HG02870 (cell line): Measurements from ENCODE around the gene AFF3.
"Not testable (repeated sequence)": the region's sequence is repeated elsewhere in the genome, so short reads cannot be mapped to it uniquely, and the experiment has no call there.

ENCODE experiments used
- ATAC-seq: cut with Tn5 transposase; IDR thresholded peaks from one replicate; pipeline ENCODE4 v1.9.1; 2021; ENCODE audit warnings: mild to moderate bottlenecking, moderate library complexity; ENCODE audit not compliant: unreplicated experiment

The AFF3 gene, protein sequence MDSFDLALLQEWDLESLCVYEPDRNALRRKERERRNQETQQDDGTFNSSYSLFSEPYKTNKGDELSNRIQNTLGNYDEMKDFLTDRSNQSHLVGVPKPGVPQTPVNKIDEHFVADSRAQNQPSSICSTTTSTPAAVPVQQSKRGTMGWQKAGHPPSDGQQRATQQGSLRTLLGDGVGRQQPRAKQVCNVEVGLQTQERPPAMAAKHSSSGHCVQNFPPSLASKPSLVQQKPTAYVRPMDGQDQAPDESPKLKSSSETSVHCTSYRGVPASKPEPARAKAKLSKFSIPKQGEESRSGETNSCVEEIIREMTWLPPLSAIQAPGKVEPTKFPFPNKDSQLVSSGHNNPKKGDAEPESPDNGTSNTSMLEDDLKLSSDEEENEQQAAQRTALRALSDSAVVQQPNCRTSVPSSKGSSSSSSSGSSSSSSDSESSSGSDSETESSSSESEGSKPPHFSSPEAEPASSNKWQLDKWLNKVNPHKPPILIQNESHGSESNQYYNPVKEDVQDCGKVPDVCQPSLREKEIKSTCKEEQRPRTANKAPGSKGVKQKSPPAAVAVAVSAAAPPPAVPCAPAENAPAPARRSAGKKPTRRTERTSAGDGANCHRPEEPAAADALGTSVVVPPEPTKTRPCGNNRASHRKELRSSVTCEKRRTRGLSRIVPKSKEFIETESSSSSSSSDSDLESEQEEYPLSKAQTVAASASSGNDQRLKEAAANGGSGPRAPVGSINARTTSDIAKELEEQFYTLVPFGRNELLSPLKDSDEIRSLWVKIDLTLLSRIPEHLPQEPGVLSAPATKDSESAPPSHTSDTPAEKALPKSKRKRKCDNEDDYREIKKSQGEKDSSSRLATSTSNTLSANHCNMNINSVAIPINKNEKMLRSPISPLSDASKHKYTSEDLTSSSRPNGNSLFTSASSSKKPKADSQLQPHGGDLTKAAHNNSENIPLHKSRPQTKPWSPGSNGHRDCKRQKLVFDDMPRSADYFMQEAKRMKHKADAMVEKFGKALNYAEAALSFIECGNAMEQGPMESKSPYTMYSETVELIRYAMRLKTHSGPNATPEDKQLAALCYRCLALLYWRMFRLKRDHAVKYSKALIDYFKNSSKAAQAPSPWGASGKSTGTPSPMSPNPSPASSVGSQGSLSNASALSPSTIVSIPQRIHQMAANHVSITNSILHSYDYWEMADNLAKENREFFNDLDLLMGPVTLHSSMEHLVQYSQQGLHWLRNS (N-terminal part only)

DNA sequence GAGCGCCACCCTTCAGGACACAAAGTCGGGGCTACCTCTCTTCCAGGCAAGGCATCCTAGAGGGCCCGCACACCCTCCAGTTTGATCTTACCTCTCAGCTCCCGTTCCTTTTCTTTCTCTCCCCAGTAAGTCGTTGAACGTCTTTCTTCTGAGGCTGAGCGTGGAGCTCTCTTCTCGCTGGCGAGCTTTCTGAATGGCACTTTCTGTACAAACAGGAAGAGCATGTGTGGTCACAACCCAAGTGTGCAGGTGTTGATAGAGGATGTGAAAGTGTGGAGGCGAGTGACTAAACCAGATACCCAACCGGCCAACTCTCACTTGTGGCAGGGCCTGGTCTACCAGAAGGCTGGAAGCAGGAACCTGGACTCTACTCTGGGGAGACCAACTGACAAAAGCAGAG is at the start of gene AFF3:
Gene AFF3, minus strand, starts transcription at position 198 of the 400 bp plus-strand sequence. CDS start 38,136 bp downstream, outside the sequence.
- peak; percentile 95 for ATAC-seq

DNA sequence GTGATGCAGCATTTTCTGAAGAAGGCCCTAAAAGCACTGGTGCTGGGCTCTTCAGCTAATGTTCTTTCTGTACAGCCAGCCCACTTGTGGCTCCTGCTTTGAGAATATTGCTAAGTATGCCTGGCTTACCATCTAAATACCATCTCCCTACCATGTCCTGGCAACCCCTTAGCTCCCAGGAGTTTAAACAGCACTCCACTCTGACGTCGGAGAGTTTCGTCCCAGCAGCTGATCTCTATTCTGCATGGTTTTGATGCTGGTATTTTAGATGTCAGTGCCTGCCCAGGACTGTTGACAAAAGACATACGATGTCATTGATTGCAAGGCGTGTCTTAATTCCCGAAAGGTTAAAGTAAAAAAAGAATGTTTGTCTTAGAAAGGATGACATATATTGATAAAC is 47.0 kb upstream of the AFF3 start:
- no peak for ATAC-seq

DNA sequence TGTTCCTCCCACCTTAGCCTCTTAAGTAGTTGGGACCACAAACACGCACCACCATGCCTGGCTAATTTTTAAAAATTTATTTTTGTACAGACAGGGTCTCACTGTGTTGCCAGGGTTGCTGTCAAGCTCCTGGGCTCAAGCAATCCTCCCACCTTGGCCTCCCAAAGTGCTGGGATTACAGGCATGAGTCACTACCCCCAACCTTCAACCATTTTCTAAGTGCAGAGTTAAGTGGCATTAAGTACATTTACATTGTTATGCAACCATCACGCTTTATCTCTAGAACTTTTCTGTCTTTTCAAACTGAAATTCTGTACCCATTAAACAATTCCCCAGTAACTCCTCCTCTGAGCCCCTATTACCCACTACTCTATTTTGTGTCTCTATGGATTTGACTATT is 45.9 kb upstream of the AFF3 start:
- ATAC-seq = no peak

DNA sequence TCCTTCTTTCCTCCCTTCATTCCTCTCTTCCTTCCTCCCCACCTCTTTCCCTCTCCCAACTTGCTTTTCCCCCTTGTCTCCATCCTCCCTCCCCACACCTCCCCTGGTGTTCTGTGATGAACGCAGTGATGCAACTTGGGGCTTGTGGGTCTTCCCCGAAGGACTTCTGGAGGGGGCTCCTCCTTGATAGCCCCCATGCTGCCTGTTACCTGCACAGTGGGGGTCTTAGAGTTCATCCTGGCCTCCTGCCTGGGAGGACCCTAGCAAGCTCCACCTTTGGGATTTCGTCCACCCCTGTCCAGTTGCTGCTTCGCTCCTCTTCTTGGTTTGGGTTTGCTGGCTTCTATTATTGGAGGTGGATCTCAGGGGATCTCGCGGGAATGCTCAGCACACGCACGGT is 43.7 kb upstream of the AFF3 start:
- ATAC-seq = no peak

DNA sequence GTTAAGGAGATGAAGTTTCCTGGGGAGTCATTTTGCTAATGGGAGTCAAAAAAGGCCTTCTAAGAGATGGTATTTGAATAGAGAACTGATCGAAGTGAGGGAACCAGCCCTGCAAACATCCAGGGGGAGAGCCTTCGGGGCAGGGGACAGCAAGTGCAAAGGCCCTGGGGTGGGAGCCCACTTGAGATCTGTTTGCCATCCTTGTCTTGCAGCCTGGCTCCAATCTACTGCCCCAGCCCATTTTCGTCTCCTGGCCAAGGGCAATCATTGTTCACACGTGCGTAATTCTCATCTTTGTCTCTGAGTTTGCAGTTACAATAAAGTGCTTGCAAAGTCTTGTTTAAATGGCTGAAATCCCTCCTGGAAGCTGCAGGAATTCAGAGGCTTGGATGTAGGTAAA is 43.1 kb upstream of the AFF3 start:
- ATAC-seq = no peak

DNA sequence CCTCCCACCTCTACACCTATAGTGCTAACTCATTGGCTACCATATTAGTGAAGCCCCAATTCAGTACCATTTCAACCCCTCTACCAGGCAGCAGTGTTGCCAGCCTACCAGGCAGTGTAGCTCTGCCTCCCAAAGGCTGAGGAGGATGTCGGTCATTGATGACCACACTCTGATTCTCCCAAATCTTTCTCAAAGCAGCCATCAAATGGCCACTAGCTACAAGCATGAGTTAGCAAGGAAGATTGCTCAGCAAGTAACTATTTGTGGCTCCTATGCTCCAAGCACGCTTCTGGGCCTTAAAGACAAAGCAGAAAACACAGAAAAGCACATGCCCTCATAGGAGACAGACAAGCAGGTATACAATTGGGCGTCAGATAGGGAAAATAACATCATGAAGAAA is 42.7 kb upstream of the AFF3 start:
- ATAC-seq = no peak

DNA sequence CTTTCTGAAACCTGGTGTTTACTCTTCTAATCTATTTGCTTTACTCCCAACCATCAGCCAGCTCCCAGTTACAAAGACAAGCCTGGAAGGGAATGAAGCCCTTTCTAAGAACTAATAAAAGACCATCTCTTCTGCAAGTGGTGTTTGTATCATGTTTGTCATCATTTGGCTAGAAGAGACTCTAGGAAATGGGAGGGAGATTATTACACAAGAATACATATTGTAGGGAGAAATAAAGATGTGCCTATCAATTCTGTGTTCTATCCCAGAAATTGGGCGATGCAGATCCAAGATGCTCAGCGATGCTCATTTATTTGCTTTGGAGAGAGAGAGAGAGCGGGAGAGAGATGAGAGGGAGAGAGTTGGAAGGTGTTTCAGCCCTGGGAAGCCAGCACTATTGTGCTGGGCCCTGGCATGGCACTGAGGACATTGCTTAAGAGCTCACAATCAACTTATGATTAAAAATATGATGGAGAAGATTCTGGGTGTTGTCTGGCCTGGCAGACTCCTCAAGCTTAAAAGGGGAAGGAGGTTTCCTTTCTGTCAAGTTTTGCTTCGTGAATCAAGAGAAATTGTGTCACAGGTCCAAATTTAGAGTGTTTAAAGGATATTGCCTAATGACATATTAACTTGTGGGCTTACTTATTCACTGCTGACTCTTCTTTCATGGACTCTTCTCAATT is 41.8 kb upstream of the AFF3 start:
- ATAC-seq = no peak

DNA sequence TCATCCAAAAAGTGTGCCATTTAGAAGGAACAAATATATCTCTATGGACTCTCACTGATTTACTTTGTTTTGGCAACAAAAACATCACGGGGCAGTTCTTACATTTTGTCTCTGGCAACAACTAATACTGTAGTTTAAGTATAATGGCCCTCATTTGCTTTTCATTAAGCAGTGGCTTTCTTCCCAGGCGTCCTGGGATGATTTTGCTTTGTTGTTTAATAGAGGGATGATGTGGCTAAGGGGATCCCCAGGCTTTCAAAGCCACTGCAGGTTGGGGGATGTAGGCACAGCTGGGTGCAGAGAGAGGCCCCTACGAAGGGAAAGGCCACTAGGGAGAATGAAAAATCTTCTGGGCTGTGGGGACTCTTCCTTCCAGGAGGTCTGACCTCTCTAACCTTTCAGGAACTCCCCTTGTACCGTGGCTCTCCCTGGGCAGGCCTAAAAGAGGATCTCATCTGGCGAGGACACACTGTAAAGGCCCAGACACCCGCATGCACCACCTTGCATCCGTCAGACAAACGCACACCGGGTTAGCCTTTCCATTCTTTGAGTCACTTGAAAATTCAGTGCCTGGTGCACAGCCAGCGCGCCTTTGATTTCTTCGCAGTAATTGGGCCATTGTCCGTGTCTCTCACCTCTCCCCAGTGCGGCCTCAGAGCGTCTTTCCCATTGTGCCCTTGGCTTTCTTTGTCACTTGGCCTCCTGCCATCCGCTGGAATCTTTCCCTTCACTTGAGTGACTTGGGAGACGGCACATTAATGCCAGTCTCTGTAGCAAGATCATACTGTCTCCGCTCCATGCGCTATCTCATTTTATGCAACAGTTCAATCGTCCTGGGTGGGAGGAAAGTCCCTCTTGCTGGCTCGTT is 40.3 kb upstream of the AFF3 start:
- ATAC-seq = no peak

DNA sequence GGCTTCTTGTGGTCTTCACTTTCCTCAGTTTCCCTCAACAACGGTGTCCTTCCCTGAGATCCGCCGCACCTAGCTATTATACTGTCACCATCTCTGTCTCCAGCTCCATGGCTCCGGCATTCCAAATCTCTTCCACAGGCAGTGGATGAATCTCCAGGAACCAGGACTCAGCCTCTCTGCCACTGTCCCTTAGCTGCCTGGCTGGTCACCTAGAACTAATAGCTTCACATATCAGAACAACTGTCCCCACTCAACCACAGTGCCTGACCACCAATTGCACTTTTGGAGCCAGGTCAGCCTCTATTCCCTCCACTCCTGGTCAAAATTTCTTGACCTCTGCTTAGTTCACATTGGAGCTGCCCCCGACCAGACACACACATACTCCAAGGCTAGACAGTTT is 38.1 kb upstream of the AFF3 start:
- ATAC-seq = no peak

DNA sequence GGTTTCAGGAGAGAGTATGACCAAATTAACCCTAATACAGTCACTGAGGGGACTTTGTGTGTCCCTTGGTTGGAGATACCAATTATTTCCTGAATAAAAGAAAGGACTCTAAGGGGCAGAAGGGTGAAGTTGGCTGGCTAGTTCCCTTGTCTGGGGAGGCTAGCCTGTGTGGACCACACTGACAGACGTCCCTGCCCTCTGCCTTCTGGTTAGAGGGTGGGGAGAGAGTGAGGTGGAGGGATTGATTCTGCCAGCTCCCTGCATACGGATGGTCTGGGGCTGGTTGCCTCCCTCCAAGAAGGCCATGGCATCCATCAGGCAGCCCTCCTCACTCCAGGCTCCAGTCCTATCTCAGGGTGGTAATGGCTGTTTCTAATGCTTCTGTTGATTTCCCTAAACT is 37.4 kb upstream of the AFF3 start:
- ATAC-seq = no peak

DNA sequence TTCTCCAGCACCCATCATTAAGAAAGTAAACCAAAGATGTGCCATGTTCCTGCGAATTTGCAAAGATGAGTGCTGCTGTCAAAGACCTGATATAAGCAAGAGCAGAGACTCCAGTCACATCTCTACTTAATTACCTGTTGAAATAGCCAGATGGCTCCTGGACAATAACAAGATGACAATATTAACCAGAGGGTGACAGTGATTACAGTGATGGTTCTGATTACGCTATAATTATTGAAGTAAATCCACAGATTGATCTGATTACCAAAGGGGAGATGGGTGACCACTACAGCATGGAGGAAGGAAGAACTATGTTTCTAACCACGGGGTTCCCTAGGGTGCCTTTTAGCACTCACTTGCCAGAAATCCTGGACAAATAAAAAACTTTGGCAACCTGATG is 36.5 kb upstream of the AFF3 start:
- ATAC-seq = no peak

DNA sequence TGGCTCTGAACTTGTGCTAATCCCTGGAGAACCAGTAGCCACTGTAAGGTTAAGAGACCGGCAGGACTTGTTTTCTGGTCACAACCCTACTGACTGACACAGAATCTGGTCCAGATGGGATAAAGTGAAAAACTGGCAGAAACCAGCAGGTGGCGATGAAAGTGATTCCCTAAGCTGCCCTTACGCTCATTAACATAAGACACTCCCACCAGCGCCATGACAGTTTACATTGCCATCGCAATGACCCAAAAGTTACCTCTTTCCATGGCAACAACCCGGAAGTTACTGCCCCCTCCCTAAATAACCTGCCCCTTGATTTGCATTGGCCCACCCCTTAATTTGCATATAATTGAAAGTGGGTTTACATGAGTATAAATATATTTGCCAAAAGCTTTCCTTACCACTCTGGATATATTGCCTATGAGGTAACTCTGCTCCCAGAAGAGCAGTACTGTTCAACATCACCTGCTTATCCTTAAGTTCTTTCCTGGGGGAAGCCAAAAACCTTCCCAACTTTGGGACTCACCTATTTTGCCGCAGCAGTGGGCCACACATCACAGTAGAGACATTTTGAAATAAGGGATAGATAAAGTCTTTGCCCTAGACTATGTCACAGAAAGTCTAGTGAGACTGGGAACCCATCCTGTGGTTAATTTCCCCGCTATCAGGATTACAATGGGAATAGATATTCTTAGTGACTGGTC is 35.8 kb upstream of the AFF3 start:
- ATAC-seq = no peak

DNA sequence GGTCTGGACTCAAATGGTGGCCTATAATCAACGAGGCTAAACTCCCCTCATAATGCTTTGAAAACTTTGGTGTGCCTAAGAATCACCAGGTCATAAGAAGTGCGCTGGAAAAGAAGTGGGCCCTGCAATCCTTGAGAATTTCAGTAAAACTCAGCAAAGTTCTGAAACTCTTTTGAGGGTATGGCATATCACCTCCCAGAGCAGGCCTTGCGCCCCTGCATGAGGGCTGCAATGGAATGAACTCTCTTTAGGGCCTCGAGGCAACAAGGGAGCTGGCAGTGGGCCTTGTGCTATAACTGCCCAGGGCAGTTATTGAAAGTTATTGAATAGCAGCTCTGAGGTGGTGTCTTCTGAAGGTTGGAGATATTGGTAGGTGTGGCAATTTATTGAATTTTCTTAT is 34.5 kb upstream of the AFF3 start:
- ATAC-seq = no peak

DNA sequence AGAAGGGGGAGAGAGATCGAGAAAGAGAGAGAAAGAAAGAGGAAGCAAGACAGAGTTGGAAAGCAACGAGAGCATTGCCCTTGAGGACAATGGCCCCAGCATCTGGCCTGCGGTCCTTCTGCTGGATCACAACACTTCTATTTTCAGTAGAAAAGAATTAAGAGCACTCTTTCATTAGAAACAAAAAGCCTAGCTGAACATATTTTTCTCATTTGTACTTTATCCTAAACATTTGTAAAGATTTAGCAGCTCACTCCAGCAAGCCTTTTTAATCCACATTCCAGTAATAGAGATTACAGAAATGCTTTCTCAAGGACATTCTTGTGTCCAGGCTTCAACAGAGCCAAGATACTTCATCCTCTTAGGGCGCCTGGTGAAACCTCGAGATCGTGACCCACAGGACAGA is 31.6 kb upstream of the AFF3 start:
- ATAC-seq = no peak

DNA sequence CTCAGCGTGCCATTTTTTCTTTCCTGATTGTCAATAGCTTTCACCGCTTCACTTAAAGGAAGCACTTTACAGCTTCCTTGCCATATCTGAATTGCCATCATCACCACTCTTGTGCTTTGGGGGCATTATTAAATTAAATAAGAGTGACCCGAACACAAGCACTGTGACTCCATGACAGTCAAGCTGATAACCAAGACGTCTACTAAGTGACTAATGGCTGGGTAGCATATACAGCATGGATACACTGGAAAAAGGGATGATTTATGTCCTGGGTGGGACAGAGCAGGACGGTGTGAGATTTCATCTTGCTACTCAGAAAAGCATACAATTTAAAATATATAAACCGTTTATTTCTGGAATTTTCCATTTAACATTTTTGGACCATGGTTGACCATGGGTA is 24.3 kb upstream of the AFF3 start:
- no peak for ATAC-seq

DNA sequence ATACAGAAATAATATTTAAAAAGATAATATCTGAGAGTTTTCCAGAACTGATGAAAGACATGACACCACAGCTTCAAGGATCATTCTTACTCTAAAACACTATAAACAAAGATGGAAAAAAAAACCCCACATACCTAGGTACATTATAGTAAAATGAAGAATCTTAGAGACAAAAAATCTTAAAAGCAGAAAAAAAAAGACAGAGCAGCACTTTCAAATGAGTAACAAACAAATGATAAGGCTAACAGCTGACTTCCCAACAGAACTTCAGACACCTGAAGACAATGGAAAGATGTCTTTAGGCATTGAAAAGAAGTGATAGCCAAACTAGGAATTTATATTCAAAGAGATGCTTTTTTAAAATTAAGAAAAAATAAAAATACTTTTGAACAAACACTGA is 21.2 kb upstream of the AFF3 start:
- ATAC-seq = no peak

DNA sequence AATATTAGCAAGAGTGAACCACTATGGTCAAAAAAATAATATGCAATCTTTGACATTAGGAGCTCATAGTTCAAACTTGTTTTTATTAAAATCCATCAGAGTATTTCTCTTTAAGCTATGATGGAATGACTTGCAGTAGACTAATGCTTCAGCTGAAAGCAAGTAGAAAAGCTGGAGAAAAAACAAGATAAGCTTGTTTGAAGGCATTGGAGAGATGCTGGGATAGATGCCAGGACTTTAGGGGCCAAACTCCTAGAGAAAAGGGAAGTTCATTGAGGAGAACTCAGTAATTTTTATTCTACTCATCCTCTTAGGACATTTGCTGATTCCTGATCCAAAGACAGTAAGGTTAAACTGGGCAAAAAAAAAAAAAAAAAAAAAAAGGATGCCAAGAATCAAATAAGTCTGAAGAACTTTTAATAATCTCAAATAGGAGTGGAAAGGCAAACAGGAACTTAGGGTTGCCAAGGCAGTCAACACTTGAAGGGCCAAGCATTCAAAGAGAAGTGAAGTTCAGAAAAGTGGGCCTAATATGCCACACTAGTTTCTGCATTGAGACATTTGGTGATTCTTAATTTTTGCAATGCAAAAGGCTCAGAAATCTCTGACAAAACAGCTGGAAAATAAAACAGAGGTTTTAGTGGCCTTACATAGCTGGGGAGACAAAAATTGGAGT is 19.7 kb upstream of the AFF3 start:
- ATAC-seq = no peak

DNA sequence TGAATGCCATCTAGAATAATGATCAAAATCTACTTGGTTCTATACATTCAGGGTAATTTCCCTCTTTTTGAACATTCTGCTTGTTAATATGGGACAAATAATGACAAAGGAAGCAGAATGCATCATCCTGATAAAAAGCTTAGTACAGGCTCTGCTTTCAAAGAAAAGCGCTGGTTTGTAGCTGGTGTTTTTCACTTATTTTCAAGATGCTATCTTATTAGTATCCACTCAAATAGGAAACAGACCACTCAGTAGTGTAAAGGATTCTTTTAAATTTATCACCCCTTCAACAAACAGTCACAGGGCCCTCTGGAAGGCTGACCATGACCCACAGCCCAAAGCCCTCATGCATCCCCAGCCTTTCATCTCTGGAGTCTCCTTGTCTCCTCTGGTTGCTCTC is 18.0 kb upstream of the AFF3 start:
- no peak for ATAC-seq

DNA sequence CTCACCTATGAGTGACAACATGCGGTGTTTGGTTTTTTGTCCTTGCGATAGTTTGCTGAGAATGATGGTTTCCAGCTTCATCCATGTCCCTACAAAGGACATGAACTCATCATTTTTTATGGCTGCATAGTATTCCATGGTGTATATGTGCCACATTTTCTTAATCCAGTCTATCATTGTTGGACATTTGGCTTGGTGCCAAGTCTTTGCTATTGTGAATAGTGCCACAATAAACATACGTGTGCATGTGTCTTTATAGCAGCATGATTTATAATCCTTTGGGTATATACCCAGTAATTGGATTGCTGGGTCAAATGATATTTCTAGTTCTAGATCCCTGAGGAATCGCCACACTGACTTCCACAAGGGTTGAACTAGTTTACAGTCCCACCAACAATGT is 9.4 kb upstream of the AFF3 start:
- not testable (repeated sequence) for ATAC-seq
